Ascending aorta (tissue), 2 donors: ENCODE measurements around the gene SLC1A2. TPM values are rescaled to one million over a fixed set of nuclear protein-coding genes. Genes with fewer than 3 reads are reported as not detected.

Experiments
- DNase-seq, 2 donors: peaks; one replicate each; pipeline ENCODE4 v3.0.0-alpha.2; 2019; ENCODE audit warnings: low spot score in 2 of 2
- H3K27ac ChIP-seq, 2 donors: fragments of 200-600 bp; sonication (generic); one replicate each; pipeline ENCODE4 v1.5.1; 2016 to 2017; ENCODE audit warnings: mild to moderate bottlenecking in 1 of 2
- H3K27me3 ChIP-seq: fragments of 200-600 bp; sonication (generic); one replicate; pipeline ENCODE4 v1.5.1; 2017
- H3K36me3 ChIP-seq, 2 donors: fragments of 200-600 bp; sonication (generic); one replicate each; pipeline ENCODE4 v1.5.1; 2016
- H3K4me1 ChIP-seq, 2 donors: fragments of 200-600 bp; sonication (generic); one replicate each; pipeline ENCODE4 v1.5.1; 2016 to 2017; ENCODE audit warnings: mild to moderate bottlenecking in 1 of 2
- H3K4me3 ChIP-seq, 2 donors: fragments of 200-600 bp; sonication (generic); one replicate each; pipeline ENCODE4 v1.5.1; 2016 to 2017; ENCODE audit warnings: mild to moderate bottlenecking in 1 of 2
- H3K9me3 ChIP-seq, 2 donors: fragments of 200-600 bp; sonication (generic); one replicate each; pipeline ENCODE4 v1.5.1; 2016
- CTCF ChIP-seq, 3 experiments: fragments of 200-600 bp in 2 of 3; fragments of 450-650 bp in 1 of 3; sonication (generic) in 2 of 3; IDR thresholded peaks; one replicate each; pipeline ENCODE4 v1.5.1; 2016 to 2019; ENCODE audit warnings: antibody characterized with exemption in 3 of 3, mild to moderate bottlenecking in 1 of 3, moderate library complexity in 1 of 3
- intact Hi-C: fragments of 100-400 bp; cut with DNase I; formaldehyde crosslinking; loops from one replicate; pipeline ENCODE4 v1.15.1; 2023
- total RNA-seq: library from RNA; depleted of rRNA; stranded (reverse); fragments of >200 nt; gene quantifications from one replicate; pipeline ENCODE4 v1.1.0, GENCODE V29; 2016

The SLC1A2 gene
- total RNA-seq, 1 donor from 2014 or later: 0.32 TPM

- intact Hi-C loops: loop anchor here (2.0 to 10.0 kb wide), 5 partner anchors 20 to 1102 kb away; no protein-coding TSS in a partner anchor
- no peaks in the 10 kb centered on the region for H3K27me3 ChIP-seq
- peaks cover 5 to 29% of the 10 kb centered on the region in 2 donors for H3K4me1 ChIP-seq
- no peaks in the 10 kb centered on the region for H3K9me3 ChIP-seq
- no peaks in the 10 kb centered on the region for H3K36me3 ChIP-seq
- no peak for TF ChIP-seq CTCF (IDR thresholded peaks at IDR 0.05)
- no peak for DNase-seq
- H3K4me3 ChIP-seq: no peak overlapping the region
- H3K27ac ChIP-seq: peak overlapping the region; percentile 8 to 51
Observed at GRCh38 chr11:35366798-35367197, 52.6 kb downstream of the SLC1A2 start.

- intact Hi-C loops: loop anchor here (2.0 to 10.0 kb wide), 5 partner anchors 21 to 1101 kb away; no protein-coding TSS in a partner anchor
- no peak for TF ChIP-seq CTCF (IDR thresholded peaks at IDR 0.05)
- peak overlapping the region in 1 of 2 donors; percentile 73 for H3K27ac ChIP-seq
Observed at GRCh38 chr11:35365961-35366360, 53.4 kb downstream of the SLC1A2 start.

GRCh38 chr11:35365395-35365794 lies 54.0 kb downstream of the SLC1A2 start:
- TF ChIP-seq CTCF (IDR thresholded peaks at IDR 0.05): no peak
- peaks cover 5 to 29% of the 10 kb centered on the region in 2 donors for H3K4me1 ChIP-seq
- H3K9me3 ChIP-seq: no peaks in the 10 kb centered on the region
- H3K4me3 ChIP-seq: no peak overlapping the region
- peak overlapping the region; percentile 51 to 73 for H3K27ac ChIP-seq
- no peaks in the 10 kb centered on the region for H3K36me3 ChIP-seq
- no peaks in the 10 kb centered on the region for H3K27me3 ChIP-seq
- intact Hi-C loops: loop anchor here (5.0 to 10.0 kb wide), 4 partner anchors 103 to 1101 kb away; no protein-coding TSS in a partner anchor
- no peak for DNase-seq

More at GRCh38 chr11:35365961-35366360, 53.4 kb downstream of the SLC1A2 start:
- H3K27me3 ChIP-seq: no peaks in the 10 kb centered on the region
- H3K9me3 ChIP-seq: no peaks in the 10 kb centered on the region
- no peak for DNase-seq
- no peak overlapping the region for H3K4me3 ChIP-seq
- peaks cover 5 to 29% of the 10 kb centered on the region in 2 donors for H3K4me1 ChIP-seq
- H3K36me3 ChIP-seq: no peaks in the 10 kb centered on the region

- peak; percentile 49 to 91 for DNase-seq
- intact Hi-C loops: loop anchor here (5.0 to 10.0 kb wide), 2 partner anchors 82 to 1099 kb away; no protein-coding TSS in a partner anchor
- Histone ChIP-seq H3K27ac (peak overlapping the region; percentile 51 to 73), H3K4me3 (no peak overlapping the region), H3K4me1 (peaks cover 5 to 39% of the 10 kb centered on the region in 2 donors), H3K9me3 (no peaks in the 10 kb centered on the region), H3K36me3 (no peaks in the 10 kb centered on the region), H3K27me3 (no peaks in the 10 kb centered on the region)
- TF ChIP-seq CTCF (IDR thresholded peaks at IDR 0.05): no peak
Observed at GRCh38 chr11:35363854-35364780, 55.2 kb downstream of the SLC1A2 start.

- no peaks in the 10 kb centered on the region for H3K27me3 ChIP-seq
- DNase-seq: no peak
- H3K4me3 ChIP-seq: no peak overlapping the region
- H3K27ac ChIP-seq: peak overlapping the region; percentile 51 to 73
- intact Hi-C loops: loop anchor here (5.0 to 10.0 kb wide), 2 partner anchors 81 to 1099 kb away; no protein-coding TSS in a partner anchor
- H3K4me1 ChIP-seq: peaks cover 5 to 39% of the 10 kb centered on the region in 2 donors
- no peaks in the 10 kb centered on the region for H3K9me3 ChIP-seq
- TF ChIP-seq CTCF (IDR thresholded peaks at IDR 0.05): no peak
- H3K36me3 ChIP-seq: no peaks in the 10 kb centered on the region
Observed at GRCh38 chr11:35363246-35363801, 56.0 kb downstream of the SLC1A2 start.
